ENCODE results near the gene IL32.

Gene IL32

DNA sequence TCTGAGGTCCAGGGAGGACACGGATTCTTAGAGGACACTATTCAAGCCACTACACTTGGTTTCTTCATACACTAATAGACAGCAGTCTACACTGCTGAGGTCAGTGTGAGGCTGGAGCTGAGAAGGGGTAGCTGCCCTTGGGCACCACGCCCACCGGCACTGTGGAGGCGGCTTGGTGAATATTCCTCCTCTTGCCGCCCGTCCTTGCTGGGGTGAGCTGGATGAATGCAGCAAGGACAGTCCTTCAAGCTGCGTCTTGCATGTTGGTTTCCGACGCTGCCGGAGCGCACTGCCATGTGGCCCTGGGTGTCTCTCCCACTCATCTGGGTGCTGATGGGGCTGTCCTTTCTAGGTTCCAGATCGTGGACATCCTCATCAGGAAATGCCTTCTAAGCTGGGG is 49.6 kb downstream of the IL32 start:
- DNase-seq (ENCODE audit: low spot score), result no peak

DNA sequence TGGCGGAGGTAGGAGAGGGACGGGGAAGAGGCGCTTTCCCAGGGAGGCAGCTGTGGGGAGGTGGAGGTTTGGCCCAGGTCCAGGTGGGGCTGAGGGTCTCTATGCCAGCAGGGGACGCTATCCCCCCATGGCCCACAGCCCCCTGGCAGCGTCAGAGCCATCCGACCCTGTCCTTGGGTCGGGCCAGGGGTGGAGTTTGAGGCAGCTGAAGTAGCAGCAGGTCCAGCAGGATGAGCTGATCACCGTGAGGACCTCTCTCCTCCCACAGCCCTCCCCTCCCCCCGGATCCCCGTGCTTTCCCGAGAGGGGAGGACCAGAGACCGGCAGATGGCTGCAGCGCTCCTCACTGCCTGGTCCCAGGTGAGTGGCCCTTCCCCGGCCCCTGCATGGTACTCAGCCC is 50.1 kb downstream of the IL32 start:
- DNase-seq (ENCODE audit: low spot score), result no peak

DNA sequence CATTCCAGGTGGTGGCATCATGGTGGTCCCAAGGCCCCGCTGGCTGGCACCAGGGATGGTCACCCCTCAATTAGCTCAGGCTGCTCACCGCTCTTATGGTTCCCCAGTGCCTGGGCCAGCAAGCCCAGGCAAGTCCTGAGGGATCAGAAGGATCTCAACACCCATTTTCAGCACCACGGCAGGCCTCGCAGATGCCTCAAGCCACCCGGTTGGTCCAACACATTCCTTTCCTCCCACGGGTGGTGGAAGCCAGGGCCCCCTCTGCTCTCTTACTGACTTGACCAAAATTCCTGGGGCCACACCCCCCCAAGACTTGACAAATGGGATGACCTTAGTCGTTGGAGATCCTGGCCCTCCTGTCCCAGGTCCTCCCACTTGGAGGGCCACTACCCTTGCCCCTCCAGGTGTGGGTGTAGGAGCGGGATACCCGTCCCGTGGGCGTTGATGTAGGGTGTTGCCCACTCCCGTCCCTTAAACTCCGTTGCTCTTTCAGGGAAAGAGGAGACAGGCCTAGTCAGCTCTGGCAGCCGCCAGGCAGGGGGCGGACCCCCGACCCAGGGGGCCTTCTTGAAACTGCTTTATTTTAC is 52.9 kb downstream of the IL32 start:
- no peak for DNase-seq (ENCODE audit: low spot score)

DNA sequence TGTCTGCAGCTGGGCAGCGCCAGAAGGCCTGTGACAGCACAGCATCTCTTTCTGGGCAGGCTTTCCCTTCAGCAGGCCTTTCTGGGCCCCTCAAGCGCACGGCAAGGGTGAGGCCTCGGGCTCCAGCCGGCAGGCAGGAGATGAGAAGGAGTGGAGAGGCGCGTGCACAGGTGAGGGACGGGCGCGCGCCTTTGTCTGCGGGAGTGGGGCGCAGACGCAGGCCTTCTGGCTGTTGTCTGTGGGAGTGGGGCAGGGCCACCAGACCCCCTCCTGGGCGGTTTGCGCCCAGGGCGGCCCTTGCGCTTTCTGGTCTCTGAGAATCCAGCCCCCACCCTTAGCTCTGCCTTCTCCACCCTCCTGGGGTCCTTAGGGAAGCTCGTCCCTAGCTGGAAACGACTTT is 53.4 kb downstream of the IL32 start:
- no peak for DNase-seq (ENCODE audit: low spot score)

Small RNA genes within 50 kb of the gene (small RNA-seq; reads per million reads assigned to genes)
- gene RNU1-22P, result 0.76 to 2.4 reads per million in 2 experiments

All from SK-N-DZ (cell line).